OCI-M1 (cell line): ENCODE data around the gene TSPOAP1.

Experiments
- DNase-seq: peaks from one replicate; lab custom pipeline; 2025; lab: John Stamatoyannopoulos, UW

Gene TSPOAP1

DNA sequence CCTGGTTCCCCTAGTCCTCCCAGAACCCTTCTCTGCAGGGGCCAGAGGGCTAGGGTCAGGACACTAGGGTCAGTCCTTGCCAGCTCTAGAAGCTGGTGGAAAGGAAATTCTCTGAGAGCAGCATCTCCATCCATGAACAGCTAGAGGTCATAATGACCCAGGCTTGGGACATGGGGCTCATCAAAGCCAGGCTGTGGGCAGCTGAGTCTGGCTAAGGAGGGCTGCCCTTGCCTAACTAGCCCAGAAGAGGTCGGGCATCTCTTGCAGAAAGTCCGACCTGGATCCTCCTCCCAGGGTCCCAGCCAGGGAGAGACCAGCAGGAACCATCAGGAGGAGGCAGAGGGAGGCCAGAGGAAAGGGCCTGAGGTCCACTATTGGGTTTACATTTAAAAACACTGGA, 52.2 kb downstream of the TSPOAP1 start:
- no peak for DNase-seq

DNA sequence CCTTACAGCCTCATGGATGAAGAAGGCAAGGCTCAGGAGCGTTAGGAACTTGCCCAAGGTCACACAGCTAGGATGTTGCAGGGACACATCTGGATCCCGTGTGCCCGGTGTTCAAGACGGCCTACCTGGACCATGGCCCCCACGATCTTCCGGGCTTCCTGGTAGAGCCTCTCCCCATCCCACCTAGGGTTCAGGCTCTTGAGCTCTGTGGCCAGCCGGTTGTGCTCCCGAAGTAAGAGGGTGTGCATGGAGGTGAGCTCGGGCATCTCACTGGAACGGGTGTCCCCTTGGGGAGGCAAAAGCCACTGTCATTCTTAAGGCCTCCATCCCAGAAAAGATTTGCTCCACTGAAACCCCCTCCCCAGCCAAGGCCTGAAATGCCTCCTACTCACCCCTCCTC, 53.2 kb downstream of the TSPOAP1 start:
- DNase-seq = no peak

DNA sequence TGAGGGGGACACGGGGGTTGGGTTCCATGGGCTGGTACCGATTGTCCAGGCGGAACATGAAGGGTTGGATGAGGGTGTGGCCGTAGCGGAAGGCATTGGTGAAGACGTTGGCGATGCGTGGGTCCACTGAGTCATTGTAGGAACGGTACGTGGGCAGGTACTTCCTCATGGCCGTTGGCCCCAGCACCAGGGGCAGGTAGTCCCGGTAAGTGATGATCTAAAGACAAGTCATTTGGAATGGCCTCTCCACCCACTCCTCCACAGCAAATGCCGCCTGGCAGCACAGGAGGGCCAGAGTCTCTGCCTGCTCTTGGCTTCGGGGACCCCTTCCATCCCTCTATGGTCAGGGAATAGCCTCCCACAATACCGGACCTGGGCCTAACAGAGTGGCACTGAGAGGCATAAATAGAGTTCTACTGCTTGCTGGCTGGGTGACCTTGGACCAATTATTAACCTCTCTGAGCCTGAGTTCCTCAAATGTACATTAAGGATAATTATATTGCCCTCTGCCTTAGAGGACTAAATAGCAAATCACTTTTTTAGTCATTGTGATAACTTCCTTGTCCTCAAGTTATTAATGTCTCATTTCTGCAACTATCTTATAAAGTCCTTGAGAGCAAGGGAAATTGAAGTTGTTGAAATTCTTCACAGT, 55.0 kb downstream of the TSPOAP1 start:
- DNase-seq = no peak

DNA sequence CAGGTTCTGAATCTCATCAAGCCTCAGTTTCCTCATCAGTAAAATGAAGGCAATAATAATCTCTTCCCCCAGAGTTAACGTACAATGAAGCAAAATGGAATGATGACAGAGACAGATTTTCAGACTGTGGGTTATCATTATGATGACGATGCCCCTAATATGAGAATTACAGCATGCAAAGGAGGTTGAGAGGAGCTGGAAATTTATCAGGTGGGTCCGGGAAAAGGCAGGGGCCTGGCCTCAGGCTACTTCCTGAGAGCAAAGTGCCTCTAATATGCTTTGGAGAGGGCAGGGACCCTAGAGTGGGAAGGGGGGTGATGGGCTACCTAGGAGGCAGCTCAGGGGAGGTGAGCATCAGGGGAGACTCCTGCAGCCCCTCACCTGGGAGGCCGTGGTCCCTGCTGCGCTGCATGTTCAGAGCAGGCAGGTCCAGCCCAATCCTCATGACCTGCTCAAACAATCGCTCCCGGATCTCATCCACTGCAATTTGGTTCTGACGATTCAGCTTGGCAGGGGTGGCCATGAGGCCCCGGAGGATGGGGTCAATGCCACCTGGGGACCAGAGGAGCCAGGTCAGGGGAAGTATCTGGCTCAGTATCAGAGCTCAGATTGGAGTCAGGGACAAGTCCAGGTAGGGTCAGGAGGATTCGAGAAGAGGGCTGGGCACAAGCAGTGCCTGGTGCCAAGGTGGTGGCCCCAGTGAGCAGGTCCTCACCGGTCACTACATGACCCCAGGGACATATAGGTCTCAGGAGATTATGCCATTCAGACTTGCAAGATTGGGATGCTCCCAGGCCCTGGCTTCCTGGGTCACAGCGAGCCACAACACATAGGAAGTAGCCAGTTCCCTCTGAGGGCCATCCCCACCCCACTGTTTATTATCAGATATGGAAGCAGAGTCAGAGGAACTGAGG, 56.0 kb downstream of the TSPOAP1 start:
- no peak for DNase-seq

DNA sequence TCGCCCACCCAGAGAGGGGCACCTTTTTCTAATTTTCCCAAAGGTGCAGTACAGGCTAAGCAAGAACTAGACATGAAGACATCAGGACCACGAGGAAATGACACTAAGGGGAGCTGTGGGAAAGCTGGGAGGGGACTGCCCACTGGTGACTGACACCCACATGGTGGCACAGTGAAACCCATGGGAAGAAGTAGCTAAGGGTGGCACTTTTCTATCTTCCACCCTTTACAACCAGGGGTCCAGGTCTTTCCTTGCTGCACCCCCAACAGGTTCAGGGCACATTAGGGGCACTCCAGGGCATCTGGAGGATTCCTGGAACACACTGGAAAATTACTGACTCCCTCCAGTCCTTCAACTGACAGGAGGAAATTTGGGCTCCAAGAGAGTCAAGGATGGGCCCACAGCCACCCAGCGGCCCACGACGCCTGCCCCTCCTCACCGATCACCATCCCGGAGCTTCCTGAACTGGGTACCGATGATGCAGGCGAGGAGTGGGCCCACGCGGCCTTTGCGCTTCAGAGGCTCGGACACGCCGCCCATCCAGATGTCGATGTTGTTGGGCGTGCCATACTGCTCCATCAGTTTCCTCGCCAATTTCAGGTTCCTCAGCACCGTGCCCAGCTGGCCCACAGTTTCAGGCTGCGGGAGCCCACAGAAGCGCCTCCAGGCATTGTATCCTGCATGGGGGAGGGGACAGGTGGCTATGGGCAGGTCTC, 57.2 kb downstream of the TSPOAP1 start:
- no peak for DNase-seq

DNA sequence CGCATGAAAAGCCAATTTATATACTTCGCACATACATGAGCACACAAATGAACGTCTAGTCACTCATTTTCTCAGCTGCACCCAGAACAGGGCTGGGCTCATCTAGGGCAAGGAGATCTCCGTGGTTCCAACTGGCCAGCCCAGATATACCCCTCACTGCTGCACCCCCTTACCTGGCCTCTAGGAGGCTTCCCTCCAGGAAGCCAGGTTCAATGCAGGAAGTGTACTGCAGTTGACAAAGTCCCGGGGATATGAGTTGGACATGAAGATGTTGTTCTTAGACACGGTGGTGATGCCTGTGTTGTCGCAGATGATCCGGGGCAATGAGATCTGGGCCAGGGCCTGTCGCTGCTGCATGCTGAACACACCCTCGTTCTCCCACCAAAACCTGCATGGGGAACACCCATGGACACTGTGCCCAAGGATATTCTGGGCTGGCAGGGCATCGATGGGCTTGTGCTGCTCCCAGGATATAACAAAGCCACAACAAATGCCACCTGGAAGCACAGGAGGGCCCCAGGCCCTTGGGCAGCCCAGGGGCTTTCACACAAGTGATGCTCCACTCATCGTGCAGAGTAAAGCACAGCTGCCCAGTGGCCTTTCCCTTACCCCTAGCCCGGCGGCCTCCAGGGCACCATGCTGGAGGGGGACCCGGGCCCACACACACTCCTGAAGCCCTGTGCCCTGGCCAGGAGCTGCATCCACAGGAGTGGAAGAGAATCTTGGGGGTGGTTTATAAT, 57.9 kb downstream of the TSPOAP1 start:
- DNase-seq = no peak

DNA sequence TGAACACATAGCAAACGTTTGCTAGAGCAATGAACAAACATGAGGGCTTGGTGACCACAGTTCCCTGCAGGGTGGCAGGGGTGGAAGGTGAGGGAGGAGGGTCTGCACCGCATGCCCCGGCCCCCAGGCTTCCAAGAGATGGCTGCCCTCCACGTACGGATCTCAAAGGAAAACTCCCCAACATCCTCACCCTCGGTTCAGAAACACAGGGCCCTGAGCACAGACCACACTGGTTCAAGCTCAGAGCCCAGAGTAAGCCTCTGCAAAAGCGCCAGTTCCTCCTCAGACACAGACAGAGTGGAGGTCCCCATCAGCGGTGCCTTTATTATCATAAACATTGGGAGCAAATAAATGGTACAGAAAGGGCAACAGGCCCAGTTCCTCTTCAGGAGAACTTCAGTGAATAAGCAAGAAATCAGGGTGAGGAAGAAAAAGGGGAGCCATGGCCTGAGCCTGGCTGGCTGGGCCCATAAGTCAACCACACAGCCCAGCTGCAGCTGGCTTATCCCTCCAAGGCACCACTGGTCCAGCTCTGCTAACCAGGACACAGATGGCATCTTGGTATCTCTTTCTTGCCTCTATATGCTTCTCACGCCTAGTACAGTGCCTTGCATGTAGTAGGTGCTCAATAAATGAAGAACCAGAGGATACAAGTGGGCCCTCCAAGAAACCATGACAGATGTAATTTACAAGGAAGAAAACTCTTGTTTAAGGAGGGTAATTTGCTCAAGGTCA, 58.9 kb downstream of the TSPOAP1 start:
- no peak for DNase-seq

DNA sequence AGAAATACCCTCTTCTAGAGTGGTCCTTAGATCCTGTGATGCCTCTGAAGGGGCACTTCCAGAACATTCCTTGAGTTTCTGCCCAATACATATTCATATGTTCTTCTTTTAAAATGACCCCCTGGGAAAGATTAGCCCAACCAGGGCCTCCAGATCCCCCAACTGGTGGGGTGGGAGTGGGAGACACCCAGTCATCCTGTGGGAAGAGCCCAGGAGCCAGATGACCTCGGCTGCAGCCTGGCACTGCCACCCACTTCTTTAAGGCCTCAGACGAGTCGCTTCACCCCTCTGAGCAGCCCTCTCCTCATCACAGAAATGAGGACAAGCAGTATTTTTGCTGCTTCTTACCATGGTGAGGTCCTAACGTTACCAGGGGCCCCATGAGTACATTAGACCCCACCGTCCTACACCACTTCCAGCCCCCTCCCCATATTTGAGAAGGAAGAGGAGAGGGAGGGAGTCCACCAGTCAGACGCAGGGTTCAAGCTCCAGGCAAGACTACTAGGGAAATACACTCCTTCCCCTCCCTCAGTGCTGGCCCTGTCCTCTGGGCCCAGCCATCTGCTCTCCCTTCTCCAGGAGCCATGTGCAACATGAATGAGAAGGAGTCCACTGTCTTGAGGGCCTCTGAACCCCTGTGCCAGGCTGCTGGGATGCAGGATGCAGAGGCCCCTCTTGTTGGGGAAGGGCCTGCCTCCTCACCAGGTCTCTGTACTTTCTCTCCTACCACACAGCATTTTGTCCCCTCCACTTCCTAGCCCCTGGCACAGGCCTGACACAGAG, 59.6 kb downstream of the TSPOAP1 start:
- DNase-seq = no peak

DNA sequence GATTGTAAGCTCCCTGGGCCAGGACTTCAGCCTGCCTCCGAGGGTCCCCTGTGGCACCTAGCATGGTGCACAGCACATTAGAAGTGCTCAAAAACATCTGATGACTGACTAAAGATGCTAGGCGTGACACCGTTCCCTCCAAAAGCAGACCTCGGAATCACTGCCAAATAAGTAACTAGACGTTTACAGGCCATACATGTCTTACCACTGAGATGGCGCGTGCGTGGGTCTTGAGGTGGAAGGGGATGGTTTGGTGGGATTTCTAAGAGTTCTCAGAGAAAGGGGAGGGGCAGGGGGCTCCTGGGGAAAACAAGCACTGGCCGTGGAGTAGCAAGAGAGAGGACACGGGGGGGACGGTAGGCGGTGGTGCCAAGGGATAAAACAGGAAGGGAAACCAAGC, 60.3 kb downstream of the TSPOAP1 start:
- DNase-seq = no peak

DNA sequence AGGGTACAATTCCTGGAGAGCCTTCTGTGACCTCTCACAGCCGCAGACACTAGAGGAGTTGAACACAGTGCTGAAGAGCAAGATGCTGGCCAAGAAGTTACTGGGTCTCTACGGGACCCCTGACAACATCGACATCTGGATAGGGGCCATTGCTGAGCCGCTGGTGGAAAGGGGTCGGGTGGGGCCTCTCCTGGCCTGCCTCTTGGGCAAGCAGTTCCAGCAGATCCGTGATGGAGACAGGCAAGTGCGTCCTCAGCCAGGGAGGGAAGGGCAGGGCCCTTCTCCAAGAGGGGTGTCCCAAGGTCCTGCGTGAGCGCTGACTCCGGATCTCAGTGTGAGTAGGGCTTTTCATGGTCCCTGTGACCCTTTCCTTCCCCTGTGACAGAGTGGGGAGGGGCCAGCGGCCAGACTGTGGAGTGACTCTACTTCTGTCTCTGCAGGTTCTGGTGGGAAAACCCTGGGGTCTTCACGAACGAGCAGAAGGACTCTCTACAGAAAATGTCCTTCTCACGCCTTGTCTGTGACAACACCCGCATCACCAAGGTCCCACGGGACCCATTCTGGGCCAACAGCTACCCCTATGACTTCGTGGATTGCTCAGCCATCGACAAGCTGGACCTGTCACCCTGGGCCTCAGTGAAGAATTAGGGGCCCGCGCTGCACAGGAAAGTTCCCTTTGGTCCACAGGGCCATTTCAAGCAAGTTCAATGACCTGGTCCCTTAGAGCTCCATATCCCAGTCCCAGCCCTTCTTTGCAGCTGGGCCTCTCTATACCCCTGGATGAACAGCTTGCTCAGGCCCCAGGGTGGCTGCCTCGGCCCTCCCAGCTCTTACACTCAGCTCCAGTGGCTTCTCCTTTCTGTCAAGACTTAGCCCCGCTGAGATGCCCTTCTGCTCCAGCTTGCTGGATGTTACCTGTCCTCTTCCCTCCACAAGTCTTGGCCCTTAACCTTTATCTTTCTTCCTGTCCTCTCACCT, 61.0 kb downstream of the TSPOAP1 start:
- DNase-seq = no peak

DNA sequence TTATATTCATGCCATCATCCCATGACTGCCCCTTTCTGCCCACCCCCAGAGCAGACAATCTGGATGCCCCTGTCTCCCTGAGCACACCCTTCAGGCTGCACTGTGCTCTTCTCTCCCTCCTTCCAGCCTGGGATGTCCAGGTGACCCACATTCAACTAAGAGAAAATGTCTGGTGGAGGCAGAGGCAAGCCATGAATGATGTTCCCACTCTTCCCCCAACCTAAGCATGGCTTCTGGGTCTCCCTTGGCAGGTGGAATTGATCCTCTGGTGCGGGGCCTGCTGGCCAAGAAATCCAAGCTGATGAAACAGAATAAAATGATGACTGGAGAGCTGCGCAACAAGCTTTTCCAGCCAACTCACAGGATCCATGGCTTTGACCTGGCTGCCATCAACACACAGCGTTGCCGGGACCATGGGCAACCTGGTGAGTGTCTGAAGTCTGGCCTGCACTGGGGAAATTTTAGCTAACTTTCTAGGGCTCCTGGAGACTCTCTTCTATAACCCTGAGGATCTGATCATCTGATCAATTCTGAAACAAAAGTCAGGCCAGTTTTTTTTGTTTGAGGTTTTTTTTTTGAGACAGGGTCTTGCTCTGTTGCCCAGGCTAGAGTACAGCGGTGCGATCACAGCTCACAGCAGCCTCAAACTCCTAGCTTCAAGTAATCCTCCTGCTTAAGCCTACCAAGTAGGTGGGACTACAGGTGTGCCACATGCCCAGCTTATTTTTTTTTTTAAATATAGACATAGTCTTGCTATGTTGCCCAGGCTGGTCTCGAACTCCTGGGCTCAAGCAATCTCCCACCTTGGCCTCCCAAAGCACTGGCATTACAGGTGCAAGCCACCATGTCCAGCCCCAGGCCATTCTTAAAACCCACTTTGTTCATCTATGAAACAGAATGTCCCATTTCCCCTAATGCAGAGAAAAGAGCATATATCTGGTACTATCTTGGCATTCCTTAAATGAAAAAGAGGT, 62.4 kb downstream of the TSPOAP1 start:
- DNase-seq = no peak

DNA sequence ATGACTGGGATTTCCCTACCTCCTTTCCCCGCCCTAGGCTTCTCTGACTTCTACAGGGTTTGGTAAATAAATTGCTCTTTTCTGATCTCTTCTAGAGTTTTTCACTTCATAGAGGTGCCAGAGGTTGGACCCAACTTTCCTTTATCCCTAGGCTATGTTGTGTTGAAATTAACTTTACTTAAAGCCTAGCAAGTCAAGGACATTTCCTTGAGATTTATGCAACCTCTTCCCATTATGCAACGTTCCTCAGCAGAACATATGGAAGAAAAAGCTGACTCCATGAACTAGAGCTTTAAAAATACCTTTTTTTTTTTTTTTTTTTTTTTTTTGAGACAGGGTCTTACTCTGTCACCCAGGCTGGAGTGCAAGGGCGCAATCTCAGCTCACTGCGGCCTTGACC, 63.3 kb downstream of the TSPOAP1 start:
- no peak for DNase-seq

DNA sequence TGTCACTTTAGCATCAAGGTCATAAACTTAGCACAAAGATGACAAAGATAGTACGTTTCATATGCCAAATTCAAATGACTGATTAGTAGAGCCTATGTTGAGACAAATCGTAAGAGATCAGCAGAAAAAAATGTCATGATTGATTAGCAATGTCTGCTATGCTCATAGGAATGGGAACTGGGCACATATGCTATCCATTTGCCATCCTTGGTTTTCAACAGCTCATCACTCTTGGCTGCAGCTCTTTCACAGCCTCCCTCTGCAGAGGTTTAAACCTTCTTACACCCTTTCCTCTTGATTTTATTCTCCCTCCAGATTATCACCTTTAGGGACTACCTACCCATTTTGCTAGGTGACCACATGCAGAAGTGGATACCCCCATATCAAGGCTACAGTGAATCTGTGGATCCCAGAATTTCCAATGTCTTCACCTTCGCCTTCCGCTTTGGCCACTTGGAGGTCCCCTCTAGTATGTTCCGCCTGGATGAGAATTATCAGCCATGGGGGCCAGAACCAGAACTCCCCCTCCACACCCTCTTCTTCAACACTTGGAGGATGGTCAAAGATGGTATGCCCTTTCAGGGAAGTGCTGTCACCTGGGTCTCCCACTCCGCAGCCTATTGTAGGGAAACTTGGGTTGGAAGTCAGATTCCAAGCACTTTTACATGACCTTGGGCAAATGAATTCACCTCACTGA, 64.0 kb downstream of the TSPOAP1 start:
- DNase-seq = no peak

DNA sequence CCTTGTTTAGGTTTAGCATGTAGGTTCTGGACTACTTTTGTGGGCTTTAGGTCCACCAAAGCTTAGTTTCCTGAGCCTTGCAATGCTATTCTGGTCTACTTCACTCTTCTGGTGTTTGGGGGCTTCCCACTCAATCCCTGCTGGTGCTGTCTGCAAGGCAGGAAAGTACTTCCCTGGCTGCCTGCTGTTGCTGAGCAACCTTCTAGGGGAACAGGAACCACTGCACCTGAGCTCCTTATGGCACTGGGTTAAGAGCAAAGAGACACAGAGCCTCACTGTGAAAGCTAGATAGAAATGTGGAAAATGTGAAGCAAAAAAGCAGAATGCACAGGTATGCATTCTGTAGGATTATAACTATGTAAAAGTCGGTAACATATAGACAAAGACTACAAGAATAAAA, 64.8 kb downstream of the TSPOAP1 start:
- DNase-seq = no peak

DNA sequence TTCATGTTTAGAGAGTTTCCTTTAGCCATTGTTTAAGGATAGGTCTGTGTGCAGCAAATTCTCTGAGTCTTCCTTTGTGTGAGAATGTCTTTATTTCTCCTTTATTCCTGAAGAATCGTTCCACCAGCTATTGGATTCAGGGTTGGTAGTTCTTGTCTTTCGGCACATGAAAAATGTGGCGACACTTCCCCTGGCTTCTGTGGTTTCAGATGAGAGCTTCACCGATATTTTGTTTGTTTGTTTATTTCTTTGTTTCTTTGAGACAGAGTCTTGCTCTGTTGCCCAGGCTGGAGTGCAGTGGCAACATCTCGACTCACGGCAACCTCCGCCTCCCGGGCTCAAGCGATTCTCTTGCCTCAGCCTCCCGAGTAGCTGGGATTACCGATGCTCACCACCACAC, 66.4 kb downstream of the TSPOAP1 start:
- DNase-seq = no peak

DNA sequence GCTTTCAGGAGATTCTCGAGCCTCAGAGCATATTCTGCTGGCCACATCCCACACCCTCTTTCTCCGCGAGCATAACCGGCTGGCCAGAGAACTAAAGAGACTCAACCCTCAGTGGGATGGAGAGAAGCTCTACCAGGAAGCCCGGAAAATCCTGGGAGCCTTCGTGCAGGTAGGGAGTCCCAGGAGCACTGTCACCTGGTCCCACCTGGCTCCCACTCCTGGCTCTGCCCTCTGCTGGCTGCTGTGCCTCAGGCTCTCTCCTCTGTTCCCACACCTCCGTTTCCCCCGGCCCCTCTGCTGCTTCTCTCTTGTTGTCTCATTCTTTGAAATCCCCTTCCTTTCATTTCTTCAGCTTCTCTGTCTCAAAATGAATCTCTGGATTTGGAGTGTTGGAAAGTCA, 73.8 kb downstream of the TSPOAP1 start:
- DNase-seq = no peak

DNA sequence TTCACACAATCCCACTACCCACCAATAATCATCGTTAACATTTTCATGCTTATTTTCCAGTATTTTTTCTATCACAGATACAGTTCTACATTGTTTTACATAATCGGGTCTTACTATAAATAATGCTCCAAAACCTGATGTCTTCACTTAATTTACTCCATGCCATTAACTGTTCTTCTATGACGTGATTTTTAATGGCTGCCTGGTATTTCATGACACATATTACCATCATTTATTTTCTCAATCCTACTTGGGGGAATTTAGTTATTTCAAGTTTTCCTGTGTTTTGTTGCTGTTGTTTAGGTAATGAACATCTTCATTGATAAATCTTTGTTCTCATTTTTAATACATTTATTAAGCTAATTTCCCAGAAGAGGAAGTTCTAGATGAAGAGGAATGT, 75.5 kb downstream of the TSPOAP1 start:
- no peak for DNase-seq

DNA sequence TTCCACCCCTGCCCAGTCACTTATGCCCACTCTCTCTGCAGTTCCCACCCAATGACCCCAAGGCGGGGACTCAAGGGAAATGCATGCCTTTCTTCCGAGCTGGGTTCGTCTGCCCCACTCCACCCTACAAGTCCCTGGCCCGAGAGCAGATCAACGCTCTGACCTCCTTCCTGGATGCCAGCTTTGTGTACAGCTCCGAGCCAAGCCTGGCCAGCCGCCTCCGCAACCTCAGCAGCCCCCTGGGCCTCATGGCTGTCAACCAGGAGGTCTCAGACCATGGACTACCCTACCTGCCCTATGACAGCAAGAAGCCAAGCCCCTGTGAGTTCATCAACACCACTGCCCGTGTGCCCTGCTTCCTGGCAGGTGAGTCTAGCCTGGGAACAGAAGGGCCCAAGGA, 76.5 kb downstream of the TSPOAP1 start:
- DNase-seq = no peak
